ENCODE data around the gene TPGS1. TPM values are rescaled to one million over a fixed set of nuclear protein-coding genes. Genes with fewer than 3 reads are reported as not detected.

Gene TPGS1
- total and polyA plus RNA-seq, 2 donors = 14.3 to 20.4 TPM

- 87% methylated on average over 52 of the region's 52 CpGs for WGBS
- Histone ChIP-seq H3K27me3 (ENCODE audit: control insufficient read depth in 2 of 2, insufficient read depth in 1 of 2, low read length in 1 of 2) (peaks cover 0 to 9% of the 10 kb centered on the region in 2 donors), H3K4me3 (ENCODE audit: low read length in 2 of 2) (no peak overlapping the region), H3K27ac (ENCODE audit: low read depth in 1 of 2, low read length in 1 of 2) (no peak overlapping the region), H3K36me3 (ENCODE audit: control insufficient read depth in 2 of 2, insufficient read depth in 2 of 2, low read length in 1 of 2) (no peaks in the 10 kb centered on the region), H3K9me3 (ENCODE audit: control insufficient read depth in 2 of 2, insufficient read depth in 1 of 2, low read length in 1 of 2) (no peaks in the 10 kb centered on the region), H3K4me1 (ENCODE audit: control insufficient read depth in 2 of 2, insufficient read depth in 2 of 2, low read length in 2 of 2) (peaks cover 0 to 7% of the 10 kb centered on the region in 2 donors)
- no peak for DNase-seq (ENCODE audit: low read depth in 6 of 9, low spot score in 9 of 9)
Measured at GRCh38 chr19:548886-549830, 41.9 kb downstream of the TPGS1 start.

GRCh38 chr19:554817-555216 is 47.5 kb downstream of the TPGS1 start:
- DNase-seq (ENCODE audit: low read depth in 6 of 9, low spot score in 9 of 9) = no peak
- Histone ChIP-seq H3K4me3 (ENCODE audit: low read length in 2 of 2) (no peak overlapping the region), H3K4me1 (ENCODE audit: control insufficient read depth in 2 of 2, insufficient read depth in 2 of 2, low read length in 2 of 2) (no peaks in the 10 kb centered on the region), H3K27me3 (ENCODE audit: control insufficient read depth in 2 of 2, insufficient read depth in 1 of 2, low read length in 1 of 2) (peaks cover 0 to 12% of the 10 kb centered on the region in 2 donors), H3K9me3 (ENCODE audit: control insufficient read depth in 2 of 2, insufficient read depth in 1 of 2, low read length in 1 of 2) (no peaks in the 10 kb centered on the region), H3K27ac (ENCODE audit: low read depth in 1 of 2, low read length in 1 of 2) (no peak overlapping the region), H3K36me3 (ENCODE audit: control insufficient read depth in 2 of 2, insufficient read depth in 2 of 2, low read length in 1 of 2) (no peaks in the 10 kb centered on the region)
- WGBS = 91% methylated on average over 20 of the region's 20 CpGs

DNA sequence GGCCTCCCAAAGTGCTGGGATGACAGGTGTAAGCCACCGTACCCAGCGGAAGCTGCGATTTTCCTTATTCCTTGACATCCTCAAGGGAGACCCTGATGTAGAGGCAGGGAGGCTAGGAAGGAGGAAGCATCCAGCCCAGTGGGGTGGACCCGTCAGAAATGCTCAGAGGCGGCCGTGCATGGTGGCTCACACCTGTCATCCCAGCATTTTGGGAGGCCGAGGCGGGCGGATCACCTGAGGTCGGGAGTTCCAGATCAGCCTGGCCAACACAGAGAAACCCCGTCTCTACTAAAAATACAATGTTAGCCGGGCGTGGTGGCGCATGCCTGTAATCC is 48.1 kb downstream of the TPGS1 start:
- Histone ChIP-seq H3K27ac (ENCODE audit: low read depth in 1 of 2, low read length in 1 of 2) (no peak overlapping the region), H3K4me3 (ENCODE audit: low read length in 2 of 2) (no peak overlapping the region)
- 95% methylated on average over 14 of the region's 14 CpGs for WGBS

GRCh38 chr19:556611-557382 is 49.5 kb downstream of the TPGS1 start:
- Histone ChIP-seq H3K27me3 (ENCODE audit: control insufficient read depth in 2 of 2, insufficient read depth in 1 of 2, low read length in 1 of 2) (peaks cover 0 to 7% of the 10 kb centered on the region in 2 donors), H3K4me3 (ENCODE audit: low read length in 2 of 2) (no peak overlapping the region), H3K27ac (ENCODE audit: low read depth in 1 of 2, low read length in 1 of 2) (no peak overlapping the region), H3K9me3 (ENCODE audit: control insufficient read depth in 2 of 2, insufficient read depth in 1 of 2, low read length in 1 of 2) (no peaks in the 10 kb centered on the region), H3K36me3 (ENCODE audit: control insufficient read depth in 2 of 2, insufficient read depth in 2 of 2, low read length in 1 of 2) (no peaks in the 10 kb centered on the region), H3K4me1 (ENCODE audit: control insufficient read depth in 2 of 2, insufficient read depth in 2 of 2, low read length in 2 of 2) (no peaks in the 10 kb centered on the region)
- no peak for DNase-seq (ENCODE audit: low read depth in 6 of 9, low spot score in 9 of 9)
- WGBS = 91% methylated on average over 31 of the region's 31 CpGs

More for the DNA sequence above, 48.1 kb downstream of the TPGS1 start:
- Histone ChIP-seq H3K4me1 (ENCODE audit: control insufficient read depth in 2 of 2, insufficient read depth in 2 of 2, low read length in 2 of 2) (no peaks in the 10 kb centered on the region), H3K9me3 (ENCODE audit: control insufficient read depth in 2 of 2, insufficient read depth in 1 of 2, low read length in 1 of 2) (no peaks in the 10 kb centered on the region), H3K27me3 (ENCODE audit: control insufficient read depth in 2 of 2, insufficient read depth in 1 of 2, low read length in 1 of 2) (peaks cover 0 to 12% of the 10 kb centered on the region in 2 donors), H3K36me3 (ENCODE audit: control insufficient read depth in 2 of 2, insufficient read depth in 2 of 2, low read length in 1 of 2) (no peaks in the 10 kb centered on the region)
- DNase-seq (ENCODE audit: low read depth in 6 of 9, low spot score in 9 of 9) = no peak

DNA sequence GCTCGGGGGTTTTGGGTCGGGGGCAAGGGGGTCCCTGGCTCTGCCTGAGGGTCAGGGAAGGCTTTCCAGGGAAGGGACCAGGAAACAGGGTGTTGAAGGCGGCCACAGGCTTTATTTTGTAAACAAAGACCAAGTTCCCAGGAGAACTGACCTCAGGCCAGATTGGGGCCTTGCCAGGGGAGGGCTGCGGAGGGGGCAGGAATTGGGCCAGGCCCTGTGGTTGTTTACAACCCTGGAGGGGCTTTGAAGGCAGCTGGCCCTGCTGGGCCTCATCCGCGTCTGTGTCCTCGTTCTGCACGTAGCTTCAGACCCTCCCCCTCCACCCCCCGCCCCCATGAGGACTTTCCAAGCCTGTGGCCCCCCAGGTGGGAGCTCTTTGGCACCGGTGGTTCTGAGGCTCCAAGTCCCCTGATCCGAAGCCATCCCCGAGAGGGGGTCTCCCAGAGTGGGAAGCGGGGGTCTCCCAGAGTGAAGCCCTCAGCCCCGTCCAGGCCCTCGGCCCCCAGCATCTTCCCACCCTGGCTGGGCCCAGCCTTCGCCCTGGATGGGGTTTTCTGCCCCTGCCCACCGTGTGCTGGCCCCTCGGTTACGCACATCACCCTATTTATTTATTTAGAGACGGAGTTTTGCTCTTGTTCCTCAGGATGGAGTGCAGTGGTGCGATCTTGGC is 51.6 kb downstream of the TPGS1 start:
- WGBS = 73% methylated on average over 21 of the region's 21 CpGs

GRCh38 chr19:560121-560520 is 52.8 kb downstream of the TPGS1 start:
- WGBS = 76% methylated on average over 12 of the region's 12 CpGs
- Histone ChIP-seq H3K4me3 (ENCODE audit: low read length in 2 of 2) (no peak overlapping the region), H3K4me1 (ENCODE audit: control insufficient read depth in 2 of 2, insufficient read depth in 2 of 2, low read length in 2 of 2) (no peaks in the 10 kb centered on the region), H3K9me3 (ENCODE audit: control insufficient read depth in 2 of 2, insufficient read depth in 1 of 2, low read length in 1 of 2) (no peaks in the 10 kb centered on the region), H3K27me3 (ENCODE audit: control insufficient read depth in 2 of 2, insufficient read depth in 1 of 2, low read length in 1 of 2) (peaks cover 0 to 5% of the 10 kb centered on the region in 2 donors), H3K36me3 (ENCODE audit: control insufficient read depth in 2 of 2, insufficient read depth in 2 of 2, low read length in 1 of 2) (no peaks in the 10 kb centered on the region), H3K27ac (ENCODE audit: low read depth in 1 of 2, low read length in 1 of 2) (no peak overlapping the region)
- no peak for DNase-seq (ENCODE audit: low read depth in 6 of 9, low spot score in 9 of 9)

More for the DNA sequence above, 51.6 kb downstream of the TPGS1 start:
- Histone ChIP-seq H3K27ac (ENCODE audit: low read depth in 1 of 2, low read length in 1 of 2) (no peak overlapping the region), H3K4me3 (ENCODE audit: low read length in 2 of 2) (no peak overlapping the region), H3K36me3 (ENCODE audit: control insufficient read depth in 2 of 2, insufficient read depth in 2 of 2, low read length in 1 of 2) (no peaks in the 10 kb centered on the region), H3K4me1 (ENCODE audit: control insufficient read depth in 2 of 2, insufficient read depth in 2 of 2, low read length in 2 of 2) (no peaks in the 10 kb centered on the region), H3K9me3 (ENCODE audit: control insufficient read depth in 2 of 2, insufficient read depth in 1 of 2, low read length in 1 of 2) (no peaks in the 10 kb centered on the region), H3K27me3 (ENCODE audit: control insufficient read depth in 2 of 2, insufficient read depth in 1 of 2, low read length in 1 of 2) (peaks cover 0 to 5% of the 10 kb centered on the region in 2 donors)
- DNase-seq (ENCODE audit: low read depth in 6 of 9, low spot score in 9 of 9) = no peak

DNA sequence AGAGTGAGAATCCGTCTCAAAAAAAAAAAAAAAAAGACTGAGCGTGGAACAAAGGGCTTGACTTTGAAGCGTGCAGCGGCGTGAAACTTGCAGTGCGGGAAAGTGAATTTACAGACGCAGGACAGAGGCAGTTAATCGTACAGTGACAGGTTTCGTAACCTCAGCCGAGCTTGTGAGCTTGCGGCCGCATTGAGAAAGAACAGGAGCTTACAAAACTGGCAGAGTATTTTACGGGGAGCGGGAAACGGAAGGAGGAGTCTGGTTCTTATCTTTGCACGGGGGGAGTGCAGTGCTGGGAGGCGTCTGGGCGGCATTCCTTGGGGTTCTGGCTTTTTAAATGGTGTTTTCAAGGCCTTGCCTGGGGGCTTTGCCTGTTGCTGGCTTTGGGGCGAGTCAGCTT is 59.1 kb downstream of the TPGS1 start:
- WGBS = 88% methylated on average over 19 of the region's 19 CpGs
- Histone ChIP-seq H3K9me3 (ENCODE audit: control insufficient read depth in 2 of 2, insufficient read depth in 1 of 2, low read length in 1 of 2) (no peaks in the 10 kb centered on the region), H3K4me1 (ENCODE audit: control insufficient read depth in 2 of 2, insufficient read depth in 2 of 2, low read length in 2 of 2) (peaks cover 3 to 7% of the 10 kb centered on the region in 2 donors), H3K36me3 (ENCODE audit: control insufficient read depth in 2 of 2, insufficient read depth in 2 of 2, low read length in 1 of 2) (no peaks in the 10 kb centered on the region), H3K4me3 (ENCODE audit: low read length in 2 of 2) (no peak overlapping the region), H3K27ac (ENCODE audit: low read depth in 1 of 2, low read length in 1 of 2) (no peak overlapping the region), H3K27me3 (ENCODE audit: control insufficient read depth in 2 of 2, insufficient read depth in 1 of 2, low read length in 1 of 2) (no peaks in the 10 kb centered on the region)
- DNase-seq (ENCODE audit: low read depth in 6 of 9, low spot score in 9 of 9) = no peak

GRCh38 chr19:566844-567243 is 59.5 kb downstream of the TPGS1 start:
- H3K27me3 ChIP-seq (ENCODE audit: control insufficient read depth in 2 of 2, insufficient read depth in 1 of 2, low read length in 1 of 2) = no peaks in the 10 kb centered on the region
- no peak for DNase-seq (ENCODE audit: low read depth in 6 of 9, low spot score in 9 of 9)
- H3K4me3 ChIP-seq (ENCODE audit: low read length in 2 of 2) = no peak overlapping the region
- peaks cover 3 to 11% of the 10 kb centered on the region in 2 donors for H3K4me1 ChIP-seq (ENCODE audit: control insufficient read depth in 2 of 2, insufficient read depth in 2 of 2, low read length in 2 of 2)
- no peaks in the 10 kb centered on the region for H3K9me3 ChIP-seq (ENCODE audit: control insufficient read depth in 2 of 2, insufficient read depth in 1 of 2, low read length in 1 of 2)
- no peak overlapping the region for H3K27ac ChIP-seq (ENCODE audit: low read depth in 1 of 2, low read length in 1 of 2)
- H3K36me3 ChIP-seq (ENCODE audit: control insufficient read depth in 2 of 2, insufficient read depth in 2 of 2, low read length in 1 of 2) = no peaks in the 10 kb centered on the region
- WGBS = 94% methylated on average over 16 of the region's 16 CpGs

Data from thymus (tissue), 11 donors.